IMR-90 (cell line): ENCODE results near the gene ABCD1. TPM values are rescaled to one million over a fixed set of nuclear protein-coding genes. Genes with fewer than 3 reads are reported as not detected.

Source experiments
- ATAC-seq: fragments of 200-7000 bp; cut with Tn5 transposase; 2 replicates; pipeline ENCODE4 v1.9.1; 2020; ENCODE audit warnings: low read depth, mild to moderate bottlenecking, moderate library complexity
- BruUV-seq: library from RNA; stranded (reverse); fragments of 400-500 nt; replicated peaks from 2 replicates; lab custom pipeline; 2021; lab: Mats Ljungman, UMichigan
- CTCF ChIA-PET: fragments of 300-600 bp; formaldehyde crosslinking; extraction: SDS; loops from one replicate; lab custom pipeline; 2021; ENCODE audit warnings: antibody characterized with exemption; lab: Yijun Ruan, JAX
- POLR2A ChIA-PET: fragments of 300-600 bp; sonication (Branson Sonifier 250); formaldehyde crosslinking; loops from one replicate; lab custom pipeline; 2022; ENCODE audit warnings: antibody characterized with exemption; ENCODE audit not compliant: unreplicated experiment; lab: Charles Lee
- DNase-seq: peaks from one replicate; pipeline ENCODE4 v3.0.0; 2013
- H2AFZ ChIP-seq: replicated peaks from 2 replicates; pipeline ENCODE3; 2013; ENCODE audit warnings: low read length, mild to moderate bottlenecking; ENCODE audit not compliant: poor library complexity
- H2AK5ac ChIP-seq: 2 replicates; pipeline ENCODE4 v1.6.1; 2013; ENCODE audit warnings: low read depth, low read length, inconsistent platforms
- H2AK9ac ChIP-seq: replicated peaks from 2 replicates; pipeline ENCODE3; 2013; ENCODE audit warnings: mild to moderate bottlenecking, low read depth, low read length, moderate library complexity; ENCODE audit not compliant: poor library complexity
- H2BK120ac ChIP-seq: 2 replicates; pipeline ENCODE4 v1.6.1; 2013; ENCODE audit warnings: low read depth, low read length, inconsistent platforms
- H2BK15ac ChIP-seq: 3 replicates; pipeline ENCODE4 v1.6.1; 2013; ENCODE audit warnings: low read depth, low read length, inconsistent platforms
- H2BK20ac ChIP-seq: 2 replicates; pipeline ENCODE4 v1.6.1; 2013; ENCODE audit warnings: low read depth, mild to moderate bottlenecking, inconsistent platforms, low read length, moderate library complexity
- H2BK5ac ChIP-seq: 2 replicates; pipeline ENCODE4 v1.6.1; 2013; ENCODE audit warnings: mild to moderate bottlenecking, low read depth, low read length, inconsistent platforms; ENCODE audit not compliant: poor library complexity, severe bottlenecking
- H3K14ac ChIP-seq: replicated peaks from 2 replicates; pipeline ENCODE4 v1.6.1; 2013; ENCODE audit warnings: low read depth, low read length, inconsistent platforms
- H3K18ac ChIP-seq: 2 replicates; pipeline ENCODE4 v1.6.1; 2013; ENCODE audit warnings: low read depth, low read length, control low read depth
- H3K23ac ChIP-seq: 2 replicates; pipeline ENCODE4 v1.6.1; 2013; ENCODE audit warnings: low read depth, low read length, inconsistent platforms
- H3K27ac ChIP-seq: 2 replicates; pipeline ENCODE4 v1.5.1; 2013; ENCODE audit warnings: mild to moderate bottlenecking, control low read depth, low read length; ENCODE audit not compliant: insufficient read depth
- H3K27me3 ChIP-seq: 2 replicates; pipeline ENCODE4 v1.6.1; 2013; ENCODE audit warnings: low read length; ENCODE audit not compliant: control insufficient read depth, insufficient read depth
- H3K36me3 ChIP-seq: 2 replicates; pipeline ENCODE4 v1.6.1; 2013; ENCODE audit warnings: low read length, mixed read lengths; ENCODE audit not compliant: control insufficient read depth, insufficient read depth
- H3K4ac ChIP-seq: 2 replicates; pipeline ENCODE4 v1.6.1; 2013; ENCODE audit warnings: low read depth, low read length, inconsistent platforms
- H3K4me1 ChIP-seq: 2 replicates; pipeline ENCODE4 v1.6.1; 2013; ENCODE audit warnings: low read length, mixed read lengths; ENCODE audit not compliant: control insufficient read depth, insufficient read depth
- H3K4me2 ChIP-seq: 2 replicates; pipeline ENCODE4 v1.6.1; 2013; ENCODE audit warnings: low read depth, mild to moderate bottlenecking, control low read depth, low read length, moderate library complexity
- H3K4me3 ChIP-seq: 2 replicates; pipeline ENCODE4 v1.5.1; 2013; ENCODE audit warnings: low read depth, mild to moderate bottlenecking, control low read depth, low read length, moderate library complexity; ENCODE audit not compliant: insufficient read depth
- H3K56ac ChIP-seq: 2 replicates; pipeline ENCODE4 v1.6.1; 2013; ENCODE audit warnings: low read length, inconsistent platforms; ENCODE audit not compliant: insufficient read depth; ENCODE audit errors: extremely low read depth
- H3K79me1 ChIP-seq, 2 experiments: 2 replicates each; pipeline ENCODE4 v1.6.1; 2013; ENCODE audit warnings: low read length in 2 of 2, inconsistent platforms in 1 of 2, low read depth in 1 of 2
- H3K9ac ChIP-seq: 2 replicates; pipeline ENCODE4 v1.6.1; 2013; ENCODE audit warnings: low read depth, low read length, control low read depth
- H3K9me1 ChIP-seq: 2 replicates; pipeline ENCODE4 v1.6.1; 2013; ENCODE audit warnings: low read length, inconsistent platforms; ENCODE audit not compliant: insufficient read depth
- H3K9me3 ChIP-seq: 2 replicates; pipeline ENCODE4 v1.6.1; 2013; ENCODE audit warnings: low read length; ENCODE audit not compliant: control insufficient read depth, insufficient read depth
- H4K20me1 ChIP-seq: 2 replicates; pipeline ENCODE4 v1.6.1; 2013; ENCODE audit warnings: low read length, inconsistent platforms; ENCODE audit not compliant: insufficient read depth
- H4K5ac ChIP-seq: 2 replicates; pipeline ENCODE4 v1.6.1; 2013; ENCODE audit warnings: mild to moderate bottlenecking, low read depth, low read length, control low read depth
- H4K8ac ChIP-seq, 2 experiments: 2 replicates each; pipeline ENCODE4 v1.6.1; 2013; ENCODE audit warnings: low read depth in 2 of 2, low read length in 2 of 2, control low read depth in 1 of 2, inconsistent platforms in 1 of 2
- H4K91ac ChIP-seq: 2 replicates; pipeline ENCODE4 v1.6.1; 2013; ENCODE audit warnings: low read depth, low read length, inconsistent platforms; ENCODE audit not compliant: insufficient read depth
- ELK1 ChIP-seq: fragments of 150-350 bp; IDR thresholded peaks from 2 replicates; pipeline ENCODE4 v1.6.1; 2016; ENCODE audit warnings: low read depth, mild to moderate bottlenecking, low read length, moderate library complexity, borderline replicate concordance
- MAZ ChIP-seq: IDR thresholded peaks from 2 replicates; pipeline ENCODE4 v1.6.1; 2012; ENCODE audit warnings: low read depth, mild to moderate bottlenecking, low read length, improper control_type of control experiment, moderate library complexity, borderline replicate concordance
- MXI1 ChIP-seq: IDR thresholded peaks from 2 replicates; pipeline ENCODE4 v1.6.1; 2012; ENCODE audit warnings: low read depth, mild to moderate bottlenecking, low read length, moderate library complexity, borderline replicate concordance
- RCOR1 ChIP-seq: IDR thresholded peaks from 2 replicates; pipeline ENCODE4 v1.6.1; 2012; ENCODE audit warnings: mild to moderate bottlenecking, low read length, improper control_type of control experiment; ENCODE audit not compliant: insufficient replicate concordance
- RFX5 ChIP-seq: IDR thresholded peaks from 2 replicates; pipeline ENCODE4 v1.8.0; 2012; ENCODE audit warnings: low read depth, mild to moderate bottlenecking, low read length, moderate library complexity
- USF2 ChIP-seq: fragments of 150-350 bp; IDR thresholded peaks from 2 replicates; pipeline ENCODE4 v1.6.1; 2017; ENCODE audit warnings: mild to moderate bottlenecking, antibody characterized with exemption, low read length, low read depth
- WGBS, 2 experiments: methylation state at CpG; one replicate each; pipeline versions ENCODE4 v1.1.5 to v1.1.7; 2013; ENCODE audit warnings: missing lambda C conversion rate in 2 of 2; ENCODE audit not compliant: insufficient read length in 1 of 2; ENCODE audit errors: extremely low coverage in 2 of 2; 5-methylcytosine and 5-hydroxymethylcytosine counted together
- dilution Hi-C: fragments of 300-500 bp; cut with HindIII; formaldehyde crosslinking; loops from one replicate; pipeline ENCODE4 v1.14.3; 2018; ENCODE audit warnings: low sequenced_read_pairs; ENCODE audit not compliant: unreplicated experiment
- in situ Hi-C: fragments of 300-500 bp; cut with MboI; formaldehyde crosslinking; loops from 3 replicates; pipeline ENCODE4 v1.14.3; 2019; ENCODE audit warnings: low sequenced_read_pairs, inconsistent platforms, mixed read lengths
- intact Hi-C: fragments of 100-400 bp; cut with micrococcal nuclease; formaldehyde crosslinking; loops from 2 replicates; pipeline ENCODE4 v1.10.0; 2022
- polyA plus RNA-seq, 3 experiments: library from polyadenylated mRNA; depleted of rRNA; stranded (reverse); fragments of >200 nt; gene quantifications; 2 replicates each; pipeline ENCODE4 v1.2.3, GENCODE V29; 2012; ENCODE audit warnings: low replicate concordance in 1 of 3
- total RNA-seq: library from RNA; depleted of rRNA; stranded (reverse); fragments of >200 nt; gene quantifications from 2 replicates; pipeline ENCODE4 v1.2.3, GENCODE V29; 2012

ABCD1 gene
- total and polyA plus RNA-seq, 2 of the 4 experiments (the other 2 are of a cell fraction), result 4.3 to 7.0 TPM

DNA sequence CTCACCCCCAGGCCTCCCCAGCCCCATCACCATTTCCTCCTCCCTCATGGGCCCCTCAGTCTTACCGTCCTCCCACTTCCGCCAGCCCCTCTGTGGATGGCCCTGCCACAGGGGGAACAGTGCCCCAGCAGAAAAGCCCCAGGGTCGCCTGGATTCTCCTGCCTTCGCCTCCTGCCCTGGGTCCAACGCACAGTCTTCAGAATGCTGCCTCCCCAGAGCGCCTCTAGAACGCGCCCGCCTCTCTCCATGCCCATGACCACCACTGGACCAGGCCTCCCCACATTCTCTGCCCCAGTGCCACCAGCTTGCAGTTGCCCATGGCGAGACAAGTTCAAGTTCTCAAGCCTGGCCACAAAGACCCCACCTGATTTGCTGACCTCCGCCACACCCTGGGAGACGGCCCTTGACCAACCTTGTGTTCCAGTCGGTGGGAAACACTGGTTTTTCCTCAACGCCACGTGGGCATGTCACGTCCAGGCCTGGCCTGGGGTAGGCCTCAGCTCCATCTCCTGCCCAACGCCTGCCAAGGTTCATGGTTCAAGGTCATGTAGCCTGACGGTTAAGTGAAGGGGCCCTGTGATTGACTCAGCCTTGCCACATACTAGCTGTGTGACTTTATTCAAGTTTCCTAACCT is 38.8 kb downstream of the ABCD1 start:
- BruUV-seq, result no TSS peak
- intact Hi-C loops (no loop called here), in situ Hi-C loops (loop anchor here (10.0 kb wide), 1 partner anchor 201 kb away; no protein-coding TSS in a partner anchor), dilution Hi-C loops (no loop called here)
- Histone ChIP-seq H2BK5ac (no peak overlapping the region), H2BK20ac (no peak overlapping the region), H3K27me3 (no peaks in the 10 kb centered on the region), H4K5ac (no peak overlapping the region), H2AK5ac (no peak overlapping the region), H3K4me2 (no peak overlapping the region), H3K27ac (no peak overlapping the region), H4K20me1 (no peaks in the 10 kb centered on the region; the same call in 1 of the 2 replicates), H3K56ac (no peak overlapping the region), H3K4me1 (peaks cover 17% of the 10 kb centered on the region), H3K9me3 (no peaks in the 10 kb centered on the region; the same call in 1 of the 2 replicates), H2AFZ (no peak overlapping the region), H3K18ac (no peak overlapping the region), H3K4ac (no peak overlapping the region), H3K36me3 (no peaks in the 10 kb centered on the region), H3K14ac (no peak overlapping the region), H3K4me3 (no peak overlapping the region), H2BK120ac (no peak overlapping the region), H4K91ac (no peak overlapping the region), H3K9me1 (no peaks in the 10 kb centered on the region), H2AK9ac (peak overlapping the region; percentile 31), H4K8ac (no peak overlapping the region), H2BK15ac (no peak overlapping the region), H3K23ac (no peak overlapping the region), H3K79me1 (peaks cover 0 to 17% of the 10 kb centered on the region in 2 experiments; a peak in 2 of 4 replicates), H3K9ac (no peak overlapping the region)
- DNase-seq (no peak), ATAC-seq (no peak)
- 81% methylated on average over 12 of the region's 18 CpGs; no CpG with 5 or more reads in 1 of the 2 experiments for WGBS, 2 experiments
- ChIA-PET POLR2A (no interaction called here), CTCF (interaction anchor here (0.9 to 1.5 kb wide), 2 partner anchors 9 to 183 kb away, joined by 3 read pairs; no protein-coding TSS in a partner anchor)
- TF ChIP-seq USF2, result no peak
- no peak for TF ChIP-seq MXI1
- no peak for TF ChIP-seq RCOR1
- no peak for TF ChIP-seq ELK1
- no peak for TF ChIP-seq RFX5
- no peak for TF ChIP-seq MAZ
